ENCODE measurements around the gene SNX18. TPM values are rescaled to one million over a fixed set of nuclear protein-coding genes. Genes with fewer than 3 reads are reported as not detected.

Gene SNX18
- total and polyA plus RNA-seq, 2 experiments from 2014 or later: 4.7 to 33.0 TPM

GRCh38 chr5:54518818-54519508, 1.4 kb downstream of the SNX18 start:
- H3K4me1 Mint-ChIP-seq: peaks cover 34% of the 10 kb centered on the region
- Histone ChIP-seq H3K27me3 (ENCODE audit: insufficient read depth) (peaks cover 25% of the 10 kb centered on the region), H2AFZ (no peak overlapping the region), H3K4me2 (peak overlapping the region; percentile 73), H3K27ac (ENCODE audit: low read depth) (no peak overlapping the region), H3K79me2 (replicated peaks; ENCODE audit: insufficient read depth) (peaks cover 53% of the 10 kb centered on the region), H4K20me1 (replicated peaks; ENCODE audit: insufficient read depth) (no peaks in the 10 kb centered on the region), H3K4me1 (ENCODE audit: insufficient read depth) (peaks cover 15% of the 10 kb centered on the region; the same call in 1 of the 2 replicates), H3K36me3 (ENCODE audit: insufficient read depth) (no peaks in the 10 kb centered on the region), H3K9me2 (ENCODE audit: insufficient read depth) (peaks cover 4% of the 10 kb centered on the region; the same call in 1 of the 2 replicates), H3F3A (replicated peaks; ENCODE audit: low read depth) (no peaks in the 10 kb centered on the region), H3K4me3 (peak overlapping the region; percentile 52)
- ATAC-seq (no peak), DNase-seq (ENCODE audit: low spot score) (no peak)
- H3K27ac Mint-ChIP-seq: no peak overlapping the region
- peaks cover 17% of the 10 kb centered on the region for H3K27me3 Mint-ChIP-seq (ENCODE audit: insufficient read depth, low read depth, poor library complexity)
- TF ChIP-seq ETS1 (IDR thresholded peaks at IDR 0.05) (no peak), JUNB (IDR thresholded peaks at IDR 0.05; ENCODE audit: unreplicated experiment) (no peak), ZNF331 (CRISPR knock-in tag; IDR thresholded peaks at IDR 0.05; ENCODE audit: low read depth) (no peak), CTCF (conservative IDR thresholded peaks at IDR 0.05; ENCODE audit: low read depth in 2 of 2) (no peak), EZH2phosphoT487 (IDR thresholded peaks at IDR 0.05; ENCODE audit: unreplicated experiment) (no peak), ZNF462 (CRISPR knock-in tag; IDR thresholded peaks at IDR 0.05) (no peak), CREB1 (CRISPR knock-in tag; IDR thresholded peaks at IDR 0.05; ENCODE audit: low read depth) (no peak), ZNF114 (CRISPR knock-in tag; IDR thresholded peaks at IDR 0.05) (no peak), POLR2AphosphoS5 (IDR thresholded peaks at IDR 0.05; ENCODE audit: low read depth) (no peak), REST (IDR thresholded peaks at IDR 0.05; ENCODE audit: unreplicated experiment) (no peak)
- H3K36me3 Mint-ChIP-seq (ENCODE audit: low read depth): peaks cover 16% of the 10 kb centered on the region
- H3K9me3 Mint-ChIP-seq: peaks cover 8% of the 10 kb centered on the region; the same call in 1 of the 3 replicates
- peak overlapping the region; percentile 64 for H3K4me3 Mint-ChIP-seq

Measured in GM23338 (cell line).